ENCODE data around the gene ATP8B4. TPM values are rescaled to one million over a fixed set of nuclear protein-coding genes. Genes with fewer than 3 reads are reported as not detected.

The ATP8B4 gene
- polyA plus RNA-seq, 3 donors: 6.1 to 9.6 (median 6.8) TPM

DNA sequence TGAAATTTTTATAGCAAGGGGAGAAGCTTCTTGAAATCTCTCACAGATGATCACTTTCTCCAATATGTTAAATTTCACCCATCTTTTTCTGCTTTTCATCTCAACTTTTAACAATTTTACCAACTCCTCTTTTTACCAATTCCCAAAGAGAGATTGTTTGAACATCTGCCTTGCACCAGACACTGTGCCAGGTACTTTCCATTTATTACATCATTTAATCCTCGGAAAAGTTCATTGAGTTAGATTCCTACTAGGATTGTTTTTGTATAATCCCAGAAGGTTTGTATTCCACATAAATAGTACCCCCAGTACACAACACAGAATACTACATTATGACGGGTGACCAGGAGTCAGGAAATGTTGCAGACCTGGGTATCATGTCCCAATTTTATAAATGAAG is 74.1 kb downstream of the ATP8B4 start:
- Histone ChIP-seq H4K20me1 (ENCODE audit: insufficient read depth, low read length) (no peaks in the 10 kb centered on the region), H3K27ac (ENCODE audit: low read depth in 1 of 2, low read length in 2 of 2) (peak overlapping the region in 1 of 2 donors; percentile 50), H3K4me1 (ENCODE audit: control insufficient read depth in 1 of 2, insufficient read depth in 2 of 2, low read length in 2 of 2) (no peaks in the 10 kb centered on the region), H3K9me3 (replicated peaks in 1 of 2; ENCODE audit: control insufficient read depth in 1 of 2, insufficient read depth in 1 of 2, low read length in 2 of 2) (peaks cover 7 to 12% of the 10 kb centered on the region in 2 donors), H2AFZ (ENCODE audit: insufficient read depth, low read depth, low read length, poor library complexity, severe bottlenecking) (no peak overlapping the region), H3K4me3 (replicated peaks in 1 of 3; ENCODE audit: low read depth in 2 of 3, low read length in 3 of 3) (no peak overlapping the region), H3K9ac (ENCODE audit: insufficient read depth, low read length, poor library complexity, severe bottlenecking) (no peak overlapping the region), H3K79me2 (ENCODE audit: insufficient read depth, low read length) (peaks cover 84% of the 10 kb centered on the region), H3K27me3 (ENCODE audit: control insufficient read depth in 2 of 2, insufficient read depth in 2 of 2, low read length in 2 of 2) (no peaks in the 10 kb centered on the region), H3K4me2 (replicated peaks; ENCODE audit: extremely low read depth, low read length, poor library complexity, severe bottlenecking) (no peak overlapping the region), H3K36me3 (replicated peaks in 1 of 2; ENCODE audit: control insufficient read depth in 1 of 2, insufficient read depth in 2 of 2, low read length in 2 of 2) (peaks cover 15 to 60% of the 10 kb centered on the region in 2 donors)
- no CpG with 5 or more reads among the region's 2 CpGs for WGBS (ENCODE audit: insufficient coverage)
- Mint-ChIP-seq H3K4me3 (no peak overlapping the region), H3K9me3 (peaks cover 9 to 14% (median 11%) of the 10 kb centered on the region in 7 donors), H3K27ac (peak overlapping the region in 3 of 7 donors; percentile 27 to 37 (median 31)), H3K4me1 (no peaks in the 10 kb centered on the region), H3K27me3 (ENCODE audit: low read depth in 3 of 3) (no peaks in the 10 kb centered on the region), H3K36me3 (peaks cover 54 to 75% of the 10 kb centered on the region in 2 donors)
- TF ChIP-seq, protein P1, sequence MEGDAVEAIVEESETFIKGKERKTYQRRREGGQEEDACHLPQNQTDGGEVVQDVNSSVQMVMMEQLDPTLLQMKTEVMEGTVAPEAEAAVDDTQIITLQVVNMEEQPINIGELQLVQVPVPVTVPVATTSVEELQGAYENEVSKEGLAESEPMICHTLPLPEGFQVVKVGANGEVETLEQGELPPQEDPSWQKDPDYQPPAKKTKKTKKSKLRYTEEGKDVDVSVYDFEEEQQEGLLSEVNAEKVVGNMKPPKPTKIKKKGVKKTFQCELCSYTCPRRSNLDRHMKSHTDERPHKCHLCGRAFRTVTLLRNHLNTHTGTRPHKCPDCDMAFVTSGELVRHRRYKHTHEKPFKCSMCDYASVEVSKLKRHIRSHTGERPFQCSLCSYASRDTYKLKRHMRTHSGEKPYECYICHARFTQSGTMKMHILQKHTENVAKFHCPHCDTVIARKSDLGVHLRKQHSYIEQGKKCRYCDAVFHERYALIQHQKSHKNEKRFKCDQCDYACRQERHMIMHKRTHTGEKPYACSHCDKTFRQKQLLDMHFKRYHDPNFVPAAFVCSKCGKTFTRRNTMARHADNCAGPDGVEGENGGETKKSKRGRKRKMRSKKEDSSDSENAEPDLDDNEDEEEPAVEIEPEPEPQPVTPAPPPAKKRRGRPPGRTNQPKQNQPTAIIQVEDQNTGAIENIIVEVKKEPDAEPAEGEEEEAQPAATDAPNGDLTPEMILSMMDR (IDR thresholded peaks at IDR 0.05): no peak
- intact Hi-C loops (cut with micrococcal nuclease): no loop called here
- no peak for DNase-seq

DNA sequence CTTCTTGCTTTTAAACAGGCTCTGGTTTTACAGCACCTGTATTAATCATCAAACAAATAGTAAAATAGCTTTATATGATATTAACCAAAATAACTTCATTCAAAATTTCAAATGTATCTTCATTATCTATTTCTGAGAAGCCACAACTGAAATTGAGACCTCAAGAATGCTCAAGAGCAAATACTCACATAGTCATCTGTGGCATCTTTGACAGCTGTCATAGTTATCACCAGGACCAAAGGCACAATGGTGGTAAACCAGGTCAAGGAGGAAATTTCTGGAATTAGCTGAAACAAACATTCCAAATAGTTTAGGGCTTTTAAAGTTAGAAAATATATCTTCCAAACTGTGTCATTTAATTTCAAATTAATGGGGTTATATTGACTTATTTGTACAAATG is 74.6 kb downstream of the ATP8B4 start:
- DNase-seq: no peak
- Histone ChIP-seq H3K9ac (ENCODE audit: insufficient read depth, low read length, poor library complexity, severe bottlenecking) (no peak overlapping the region), H4K20me1 (ENCODE audit: insufficient read depth, low read length) (no peaks in the 10 kb centered on the region), H3K27me3 (ENCODE audit: control insufficient read depth in 2 of 2, insufficient read depth in 2 of 2, low read length in 2 of 2) (no peaks in the 10 kb centered on the region), H3K4me1 (ENCODE audit: control insufficient read depth in 1 of 2, insufficient read depth in 2 of 2, low read length in 2 of 2) (no peaks in the 10 kb centered on the region), H3K36me3 (replicated peaks in 1 of 2; ENCODE audit: control insufficient read depth in 1 of 2, insufficient read depth in 2 of 2, low read length in 2 of 2) (peaks cover 19 to 63% of the 10 kb centered on the region in 2 donors), H3K27ac (ENCODE audit: low read depth in 1 of 2, low read length in 2 of 2) (no peak overlapping the region), H3K9me3 (replicated peaks in 1 of 2; ENCODE audit: control insufficient read depth in 1 of 2, insufficient read depth in 1 of 2, low read length in 2 of 2) (peaks cover 7 to 12% of the 10 kb centered on the region in 2 donors), H3K4me2 (replicated peaks; ENCODE audit: extremely low read depth, low read length, poor library complexity, severe bottlenecking) (no peak overlapping the region), H3K79me2 (ENCODE audit: insufficient read depth, low read length) (peaks cover 81% of the 10 kb centered on the region), H2AFZ (ENCODE audit: insufficient read depth, low read depth, low read length, poor library complexity, severe bottlenecking) (no peak overlapping the region), H3K4me3 (replicated peaks in 1 of 3; ENCODE audit: low read depth in 2 of 3, low read length in 3 of 3) (no peak overlapping the region)
- intact Hi-C loops (cut with micrococcal nuclease): no loop called here
- H3K36me3 Mint-ChIP-seq: peaks cover 54 to 77% of the 10 kb centered on the region in 2 donors
- TF ChIP-seq, protein P1 (IDR thresholded peaks at IDR 0.05): no peak
- no peak overlapping the region for H3K4me3 Mint-ChIP-seq
- H3K27ac Mint-ChIP-seq: no peak overlapping the region
- no peaks in the 10 kb centered on the region for H3K4me1 Mint-ChIP-seq
- H3K9me3 Mint-ChIP-seq: peaks cover 9 to 14% (median 11%) of the 10 kb centered on the region in 7 donors
- H3K27me3 Mint-ChIP-seq (ENCODE audit: low read depth in 3 of 3): no peaks in the 10 kb centered on the region

Measured in CD14-positive monocyte (primary cell).